IPS-20b (cell line): ENCODE data around the gene RBM47.
"Not testable (repeated sequence)": the region's sequence is repeated elsewhere in the genome, so short reads cannot be mapped to it uniquely, and the experiment has no call there.

Experiments
- H3K27ac ChIP-seq: one replicate; pipeline ENCODE4 v1.5.1; 2013; ENCODE audit warnings: low read length
- H3K27me3 ChIP-seq: 2 replicates; pipeline ENCODE4 v1.6.1; 2013; ENCODE audit warnings: mild to moderate bottlenecking, low read length, inconsistent platforms; ENCODE audit not compliant: insufficient read depth
- H3K36me3 ChIP-seq: 2 replicates; pipeline ENCODE4 v1.6.1; 2013; ENCODE audit warnings: low read depth, mild to moderate bottlenecking, inconsistent platforms, low read length, moderate library complexity; ENCODE audit not compliant: insufficient read depth
- H3K4me1 ChIP-seq: 2 replicates; pipeline ENCODE4 v1.6.1; 2013; ENCODE audit warnings: mild to moderate bottlenecking, control low read depth, inconsistent platforms, low read length, moderate library complexity; ENCODE audit not compliant: insufficient read depth
- H3K4me3 ChIP-seq: 2 replicates; pipeline ENCODE4 v1.5.1; 2013; ENCODE audit warnings: mild to moderate bottlenecking, low read length, inconsistent platforms
- H3K9ac ChIP-seq: 2 replicates; pipeline ENCODE4 v1.6.1; 2013; ENCODE audit warnings: low read depth, mild to moderate bottlenecking, inconsistent platforms, low read length, moderate library complexity
- H3K9me3 ChIP-seq: 2 replicates; pipeline ENCODE4 v1.6.1; 2013; ENCODE audit warnings: mild to moderate bottlenecking, low read depth, low read length, inconsistent platforms; ENCODE audit not compliant: insufficient read depth

RBM47 gene

DNA sequence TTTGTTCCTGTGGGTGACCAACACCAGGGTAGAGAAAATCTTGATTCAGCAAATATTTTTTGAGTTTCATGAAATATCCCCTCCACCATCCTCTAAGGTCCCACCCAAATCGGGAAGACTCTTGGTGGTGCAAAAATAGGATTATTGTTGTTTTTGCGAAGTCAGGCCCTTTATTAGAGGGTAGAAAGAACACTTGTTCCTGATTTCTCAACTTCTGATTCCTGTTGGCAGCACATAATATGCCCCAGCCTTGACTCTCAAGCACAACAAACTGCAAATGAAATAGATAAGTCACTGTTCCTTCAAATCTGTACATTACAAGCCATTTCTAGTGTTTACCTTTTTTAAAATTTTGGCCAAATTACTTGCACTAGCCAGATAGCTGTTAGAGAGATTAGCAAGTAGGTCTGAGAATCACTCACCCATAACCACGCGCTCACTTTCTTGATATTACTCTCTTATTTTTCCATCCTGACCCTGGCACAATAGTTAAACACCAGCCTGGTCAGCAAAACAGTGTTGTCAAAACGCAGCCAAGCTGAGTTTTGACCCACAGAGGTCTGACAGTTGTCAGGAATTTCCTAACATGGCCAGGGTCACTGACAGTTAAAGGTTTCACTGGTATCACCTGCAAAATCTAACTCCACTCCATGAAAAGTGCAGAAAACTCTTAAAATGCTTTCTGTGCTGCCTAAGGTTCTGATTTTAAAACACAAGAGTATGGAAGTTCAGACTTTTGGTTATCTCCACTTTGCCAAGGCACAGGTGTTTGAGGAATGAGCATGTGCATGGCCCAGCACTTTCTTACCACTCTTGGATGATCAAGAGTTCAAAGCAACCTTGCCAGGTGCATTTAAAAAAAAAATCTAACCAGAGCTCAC is 69.8 kb downstream of the RBM47 start:
- no peak overlapping the region for H3K27ac ChIP-seq
- H3K27me3 ChIP-seq = no peaks in the 10 kb centered on the region
- H3K9me3 ChIP-seq = no peaks in the 10 kb centered on the region
- no peak overlapping the region for H3K4me3 ChIP-seq
- H3K9ac ChIP-seq = no peak overlapping the region
- H3K36me3 ChIP-seq = no peaks in the 10 kb centered on the region
- peaks cover 9% of the 10 kb centered on the region for H3K4me1 ChIP-seq

DNA sequence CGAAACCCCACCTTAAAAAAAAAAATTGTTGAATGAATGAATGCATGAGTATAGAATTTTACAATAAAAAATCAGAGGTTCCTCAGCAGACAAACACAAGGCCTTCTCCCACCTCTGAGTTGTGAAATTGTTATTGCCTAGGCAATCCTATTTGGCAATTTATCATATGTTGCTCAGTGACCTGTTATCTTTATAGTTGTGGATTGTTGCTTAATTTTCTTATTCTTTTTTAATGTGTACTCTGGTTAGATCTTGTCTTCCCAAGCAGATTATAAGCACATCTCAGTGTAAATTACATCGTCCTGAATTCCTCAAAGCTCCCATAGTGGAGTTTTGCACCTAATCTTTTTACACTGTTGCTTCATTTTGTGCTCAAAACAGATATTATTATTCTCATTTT is 71.9 kb downstream of the RBM47 start:
- Histone ChIP-seq H3K4me3 (no peak overlapping the region), H3K27me3 (no peaks in the 10 kb centered on the region), H3K36me3 (no peaks in the 10 kb centered on the region), H3K9ac (no peak overlapping the region), H3K4me1 (peaks cover 13% of the 10 kb centered on the region), H3K27ac (no peak overlapping the region), H3K9me3 (no peaks in the 10 kb centered on the region)

DNA sequence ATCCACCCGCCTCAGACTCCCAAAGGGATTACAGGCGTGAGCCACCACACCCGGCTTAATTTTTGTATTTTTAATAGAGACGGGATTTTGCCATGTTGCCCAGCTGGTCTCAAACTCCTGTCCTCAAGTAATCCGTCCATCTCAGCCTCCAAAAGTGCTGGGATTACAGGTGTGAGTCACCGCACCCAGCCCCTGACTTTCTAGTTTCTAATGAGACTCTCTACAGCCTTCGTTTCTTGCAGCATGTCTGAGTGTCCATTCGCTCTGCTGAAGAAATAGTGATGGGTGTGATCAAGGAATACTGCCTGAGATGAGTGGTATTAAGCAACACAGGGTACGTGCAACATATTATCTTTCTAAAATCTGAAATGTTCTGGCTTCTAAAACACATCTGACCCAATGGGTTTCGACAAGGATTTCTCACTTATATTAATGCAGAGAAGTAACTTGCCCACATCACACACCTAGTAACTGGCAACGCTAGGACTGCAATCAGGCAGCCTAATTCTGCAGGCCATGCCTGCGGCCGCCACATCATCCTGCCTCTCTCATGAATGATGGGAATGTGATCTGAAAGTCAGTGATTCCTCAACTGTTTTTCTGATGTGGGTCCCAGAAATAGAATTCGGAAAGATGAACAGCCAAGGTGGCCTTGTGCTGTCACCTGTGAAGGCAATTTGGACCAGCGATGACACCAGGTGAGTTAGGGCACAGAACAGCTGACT is 74.3 kb downstream of the RBM47 start:
- no peaks in the 10 kb centered on the region for H3K27me3 ChIP-seq
- no peaks in the 10 kb centered on the region for H3K36me3 ChIP-seq
- H3K4me1 ChIP-seq = peaks cover 7% of the 10 kb centered on the region
- H3K4me3 ChIP-seq = no peak overlapping the region
- no peaks in the 10 kb centered on the region for H3K9me3 ChIP-seq
- H3K27ac ChIP-seq = no peak overlapping the region
- 0 out of 2 replicates have a peak overlapping the region, but pooled peaks have one; percentile 7 for H3K9ac ChIP-seq

DNA sequence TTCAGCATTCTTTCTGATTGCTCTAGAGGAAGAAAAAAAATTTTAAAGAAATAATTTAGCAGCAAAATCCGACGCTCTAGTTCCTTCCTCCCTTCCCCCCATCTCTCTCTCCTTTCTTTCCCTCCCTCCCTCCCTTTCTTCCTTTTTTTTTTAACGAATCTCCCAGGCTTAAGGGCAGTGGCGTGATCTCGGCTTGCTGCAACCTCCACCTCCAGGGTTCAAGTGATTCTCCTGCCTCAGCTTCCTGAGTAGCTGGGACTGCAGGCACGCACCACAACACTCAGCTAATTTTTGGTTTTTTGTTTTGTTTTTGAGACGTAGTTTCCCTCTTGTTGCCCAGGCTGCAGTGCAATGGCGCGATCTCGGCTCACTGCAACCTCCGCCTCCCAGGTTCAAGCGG is 75.0 kb downstream of the RBM47 start:
- H3K27me3 ChIP-seq, H3K9me3 ChIP-seq, H3K27ac ChIP-seq, H3K36me3 ChIP-seq, H3K4me3 ChIP-seq, H3K9ac ChIP-seq, H3K4me1 ChIP-seq: not testable (repeated sequence)

- Histone ChIP-seq H3K27me3 (no peaks in the 10 kb centered on the region), H3K9ac (no peak overlapping the region), H3K36me3 (no peaks in the 10 kb centered on the region), H3K27ac (no peak overlapping the region), H3K4me1 (peaks cover 7% of the 10 kb centered on the region), H3K9me3 (no peaks in the 10 kb centered on the region), H3K4me3 (no peak overlapping the region)
These were observed 75.7 kb downstream of the RBM47 start for GRCh38 chr4:40553995-40554394.

DNA sequence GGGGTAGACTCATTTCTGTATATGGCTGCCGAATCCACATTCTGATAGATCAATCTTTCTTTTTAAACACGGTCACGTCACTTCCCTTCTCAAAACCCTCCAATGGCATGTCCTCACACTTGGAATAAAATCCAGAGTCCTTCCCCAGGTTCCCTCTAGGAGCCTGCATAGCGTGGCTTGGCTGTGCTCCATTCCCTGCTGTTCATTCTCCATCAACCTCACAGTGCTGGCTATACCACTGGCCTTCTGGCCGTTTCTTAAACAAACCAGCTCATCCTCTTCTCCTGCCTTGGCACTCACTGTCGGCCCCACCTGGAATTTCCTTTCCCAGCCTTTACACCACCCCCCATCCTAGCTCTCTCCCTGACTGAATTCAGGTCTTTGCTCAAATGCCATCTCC is 77.1 kb downstream of the RBM47 start:
- Histone ChIP-seq H3K9me3 (no peaks in the 10 kb centered on the region), H3K27me3 (no peaks in the 10 kb centered on the region), H3K27ac (no peak overlapping the region), H3K9ac (no peak overlapping the region), H3K36me3 (peaks cover 7% of the 10 kb centered on the region), H3K4me3 (no peak overlapping the region), H3K4me1 (peaks cover 7% of the 10 kb centered on the region)

DNA sequence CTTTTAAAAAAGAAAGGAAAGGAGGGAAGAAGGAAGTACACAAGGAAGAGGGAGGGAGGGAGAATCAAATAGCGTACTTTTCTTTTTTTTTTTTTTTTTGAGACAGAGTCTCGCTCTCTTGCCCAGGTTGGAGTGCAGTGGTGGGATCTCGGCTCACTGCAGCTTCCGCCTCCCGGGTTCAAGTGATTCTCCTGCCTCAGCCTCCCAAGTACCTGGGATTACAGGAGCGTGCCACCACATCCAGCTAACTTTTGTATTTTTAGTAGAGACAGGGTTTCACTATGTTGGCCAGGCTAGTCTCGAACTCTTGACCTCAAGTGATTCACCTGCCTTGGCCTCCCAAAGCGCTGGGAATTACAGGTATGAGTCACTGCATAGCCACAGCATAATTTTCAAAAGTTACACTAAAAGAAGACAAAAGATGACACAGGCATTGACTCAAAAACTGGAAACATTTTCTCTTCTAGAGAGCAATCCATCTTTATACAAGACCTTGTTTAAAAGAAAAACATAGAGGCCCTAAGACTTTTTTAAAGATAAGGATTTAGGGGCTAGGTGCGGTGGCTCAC is 78.0 kb downstream of the RBM47 start:
- H3K4me3 ChIP-seq, H3K27ac ChIP-seq, H3K4me1 ChIP-seq, H3K9me3 ChIP-seq, H3K27me3 ChIP-seq, H3K9ac ChIP-seq: not testable (repeated sequence)
- peaks cover 11% of the 10 kb centered on the region for H3K36me3 ChIP-seq

DNA sequence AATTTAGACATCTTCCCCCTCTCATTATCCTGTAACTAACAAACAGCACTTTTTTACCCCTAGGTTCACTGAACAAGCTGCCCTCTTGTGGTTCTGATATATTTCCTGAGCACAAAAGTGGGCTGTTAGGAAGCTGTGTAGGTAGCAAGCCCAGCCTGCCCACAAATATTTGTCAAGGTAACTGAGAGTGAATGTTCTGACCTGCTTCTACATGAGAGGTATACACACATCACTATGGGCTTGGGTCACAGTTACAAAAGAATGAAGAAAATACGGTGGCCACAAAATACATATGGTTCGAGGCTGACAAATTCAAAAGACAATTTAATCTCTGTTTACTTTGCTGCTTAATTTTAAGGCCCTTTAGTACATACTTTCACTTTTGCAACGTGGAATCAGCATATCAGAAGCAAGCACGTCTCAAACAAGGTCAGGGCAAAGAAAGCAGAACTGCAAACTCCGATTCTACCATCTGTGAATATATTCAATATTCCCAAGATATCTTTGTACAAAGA is 78.7 kb downstream of the RBM47 start:
- Histone ChIP-seq H3K9ac (no peak overlapping the region), H3K4me1 (peaks cover 7% of the 10 kb centered on the region), H3K27me3 (no peaks in the 10 kb centered on the region), H3K9me3 (no peaks in the 10 kb centered on the region), H3K36me3 (peaks cover 11% of the 10 kb centered on the region), H3K27ac (no peak overlapping the region), H3K4me3 (no peak overlapping the region)

DNA sequence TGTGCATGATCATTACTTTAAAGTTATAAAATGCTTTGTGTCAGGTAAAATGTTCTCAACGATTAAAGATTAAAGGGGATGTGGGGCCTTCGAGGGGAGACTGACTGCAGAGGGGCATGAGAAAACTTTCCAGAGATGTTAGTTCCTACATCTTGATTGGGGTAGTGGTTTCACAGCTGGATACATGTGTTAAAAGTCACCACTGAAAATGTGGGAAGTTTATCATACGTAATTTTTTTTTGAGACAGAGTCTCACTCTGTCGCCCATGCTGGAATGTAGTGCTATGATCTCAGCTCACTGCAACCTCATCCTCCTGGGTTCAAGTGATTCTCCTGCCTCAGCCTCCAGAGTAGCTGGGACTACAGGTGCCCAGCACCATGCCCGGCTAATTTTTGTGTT is 79.5 kb downstream of the RBM47 start:
- Histone ChIP-seq H3K27me3 (no peaks in the 10 kb centered on the region), H3K36me3 (peaks cover 11% of the 10 kb centered on the region), H3K4me1 (peaks cover 7% of the 10 kb centered on the region), H3K4me3 (no peak overlapping the region), H3K9me3 (no peaks in the 10 kb centered on the region), H3K9ac (no peak overlapping the region), H3K27ac (no peak overlapping the region)

- H3K27ac ChIP-seq = no peak overlapping the region
- no peak overlapping the region for H3K4me3 ChIP-seq
- no peak overlapping the region for H3K9ac ChIP-seq
- no peaks in the 10 kb centered on the region for H3K27me3 ChIP-seq
- H3K9me3 ChIP-seq = no peaks in the 10 kb centered on the region
- no peaks in the 10 kb centered on the region; the same call in 1 of the 2 replicates for H3K4me1 ChIP-seq
- H3K36me3 ChIP-seq = peaks cover 24% of the 10 kb centered on the region
These were observed 81.4 kb downstream of the RBM47 start for GRCh38 chr4:40548256-40548655.

DNA sequence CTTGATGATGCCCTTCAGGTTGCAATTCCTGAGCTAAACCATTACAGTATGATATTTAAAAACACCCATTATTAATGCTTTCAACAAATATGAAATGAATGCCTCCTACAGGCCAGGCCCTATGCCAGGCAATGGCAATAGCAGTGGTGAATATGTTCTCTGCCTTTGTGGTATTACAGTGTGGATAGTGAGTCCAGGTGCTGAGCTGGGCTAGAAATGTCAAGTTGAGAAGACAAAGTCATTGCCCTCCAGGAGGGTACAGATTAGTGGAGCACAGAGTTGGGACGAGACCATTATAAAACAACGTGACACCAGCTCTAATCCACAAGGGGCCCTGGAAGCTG is 81.9 kb downstream of the RBM47 start:
- Histone ChIP-seq H3K27ac (no peak overlapping the region), H3K27me3 (no peaks in the 10 kb centered on the region)

More for the DNA sequence above, 81.9 kb downstream of the RBM47 start:
- no peak overlapping the region for H3K4me3 ChIP-seq
- H3K9me3 ChIP-seq = no peaks in the 10 kb centered on the region
- H3K36me3 ChIP-seq = peaks cover 29% of the 10 kb centered on the region
- no peak overlapping the region for H3K9ac ChIP-seq
- H3K4me1 ChIP-seq = no peaks in the 10 kb centered on the region; the same call in 1 of the 2 replicates
